Brain microvascular endothelial cell (primary cell): ENCODE results near the gene AFF3.

Source experiments
- DNase-seq: peaks from one replicate; pipeline ENCODE4 v3.0.0-alpha.2; 2020
- H3K27ac ChIP-seq: fragments of 250-450 bp; sonication (Bioruptor Pico); 2 replicates; pipeline ENCODE4 v1.5.1; 2020; ENCODE audit warnings: mild to moderate bottlenecking, moderate library complexity
- H3K27me3 ChIP-seq: fragments of 250-450 bp; sonication (Bioruptor Pico); replicated peaks from 2 replicates; pipeline ENCODE4 v1.5.1; 2020; ENCODE audit warnings: mild to moderate bottlenecking
- H3K36me3 ChIP-seq: fragments of 250-450 bp; sonication (Bioruptor Pico); replicated peaks from 2 replicates; pipeline ENCODE4 v1.5.1; 2020; ENCODE audit warnings: mild to moderate bottlenecking
- H3K4me3 ChIP-seq: 2 replicates; pipeline ENCODE4 v1.5.1; 2011; ENCODE audit warnings: low read depth, mild to moderate bottlenecking, control low read depth, low read length, moderate library complexity
- in situ Hi-C: cut with HindIII; loops from 2 replicates; pipeline ENCODE4 v1.10.0; 2017; ENCODE audit warnings: low sequenced_read_pairs, low pct_ligation_motif_present
- TF ChIP-seq, protein P1 (sequence below): IDR thresholded peaks from 2 replicates; pipeline ENCODE4 v1.5.1; 2011; ENCODE audit warnings: low read depth, mild to moderate bottlenecking, moderate library complexity, low read length, control low read depth, inconsistent platforms; ENCODE audit errors: missing control alignments

The AFF3 gene

GRCh38 chr2:99998651-99999320, 143.6 kb downstream of the AFF3 start:
- no peak for DNase-seq
- in situ Hi-C loops, result no loop called here
- Histone ChIP-seq H3K27me3 (no peaks in the 10 kb centered on the region), H3K36me3 (no peaks in the 10 kb centered on the region), H3K4me3 (no peak overlapping the region), H3K27ac (no peak overlapping the region)
- TF ChIP-seq, protein P1, sequence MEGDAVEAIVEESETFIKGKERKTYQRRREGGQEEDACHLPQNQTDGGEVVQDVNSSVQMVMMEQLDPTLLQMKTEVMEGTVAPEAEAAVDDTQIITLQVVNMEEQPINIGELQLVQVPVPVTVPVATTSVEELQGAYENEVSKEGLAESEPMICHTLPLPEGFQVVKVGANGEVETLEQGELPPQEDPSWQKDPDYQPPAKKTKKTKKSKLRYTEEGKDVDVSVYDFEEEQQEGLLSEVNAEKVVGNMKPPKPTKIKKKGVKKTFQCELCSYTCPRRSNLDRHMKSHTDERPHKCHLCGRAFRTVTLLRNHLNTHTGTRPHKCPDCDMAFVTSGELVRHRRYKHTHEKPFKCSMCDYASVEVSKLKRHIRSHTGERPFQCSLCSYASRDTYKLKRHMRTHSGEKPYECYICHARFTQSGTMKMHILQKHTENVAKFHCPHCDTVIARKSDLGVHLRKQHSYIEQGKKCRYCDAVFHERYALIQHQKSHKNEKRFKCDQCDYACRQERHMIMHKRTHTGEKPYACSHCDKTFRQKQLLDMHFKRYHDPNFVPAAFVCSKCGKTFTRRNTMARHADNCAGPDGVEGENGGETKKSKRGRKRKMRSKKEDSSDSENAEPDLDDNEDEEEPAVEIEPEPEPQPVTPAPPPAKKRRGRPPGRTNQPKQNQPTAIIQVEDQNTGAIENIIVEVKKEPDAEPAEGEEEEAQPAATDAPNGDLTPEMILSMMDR, result no peak

DNA sequence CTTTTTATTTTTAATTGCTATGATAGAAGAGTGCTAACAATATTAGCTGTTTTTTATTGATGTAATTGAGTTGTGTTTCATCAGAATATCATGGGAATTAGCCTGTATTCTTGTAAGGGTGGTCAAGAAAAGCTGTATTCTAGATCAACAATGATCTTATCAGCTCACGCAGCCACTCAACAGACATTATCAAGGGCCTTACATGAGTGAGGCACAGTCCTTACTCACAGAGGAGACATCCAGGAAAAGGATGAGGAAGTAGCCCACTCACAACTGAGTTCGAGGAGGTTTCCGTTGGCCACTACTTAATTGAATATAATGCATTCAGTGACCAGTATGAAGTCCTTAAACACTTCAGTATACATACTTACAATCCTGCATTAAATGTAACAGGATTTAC, 152.5 kb downstream of the AFF3 start:
- Histone ChIP-seq H3K27ac (no peak overlapping the region), H3K36me3 (no peaks in the 10 kb centered on the region), H3K27me3 (no peaks in the 10 kb centered on the region), H3K4me3 (no peak overlapping the region)
- in situ Hi-C loops, result no loop called here
- TF ChIP-seq, protein P1, result no peak
- no peak for DNase-seq

GRCh38 chr2:99988599-99988998, 153.8 kb downstream of the AFF3 start:
- H3K27ac ChIP-seq, result no peak overlapping the region
- in situ Hi-C loops, result no loop called here
- H3K27me3 ChIP-seq, result no peaks in the 10 kb centered on the region
- TF ChIP-seq, protein P1, result no peak
- no peak overlapping the region for H3K4me3 ChIP-seq
- DNase-seq, result no peak
- H3K36me3 ChIP-seq, result no peaks in the 10 kb centered on the region

GRCh38 chr2:99987160-99987559, 155.2 kb downstream of the AFF3 start:
- in situ Hi-C loops, result no loop called here
- TF ChIP-seq, protein P1, result no peak

GRCh38 chr2:99984799-99985515, 157.4 kb downstream of the AFF3 start:
- Histone ChIP-seq H3K27me3 (no peaks in the 10 kb centered on the region), H3K27ac (no peak overlapping the region), H3K4me3 (no peak overlapping the region), H3K36me3 (no peaks in the 10 kb centered on the region)
- no peak for DNase-seq
- TF ChIP-seq, protein P1, result no peak
- in situ Hi-C loops, result no loop called here

More at GRCh38 chr2:99987160-99987559, 155.2 kb downstream of the AFF3 start:
- Histone ChIP-seq H3K27ac (no peak overlapping the region), H3K36me3 (no peaks in the 10 kb centered on the region), H3K4me3 (no peak overlapping the region), H3K27me3 (no peaks in the 10 kb centered on the region)
- DNase-seq, result no peak
